Measurements from ENCODE around the gene MAP7.

MAP7 gene

DNA sequence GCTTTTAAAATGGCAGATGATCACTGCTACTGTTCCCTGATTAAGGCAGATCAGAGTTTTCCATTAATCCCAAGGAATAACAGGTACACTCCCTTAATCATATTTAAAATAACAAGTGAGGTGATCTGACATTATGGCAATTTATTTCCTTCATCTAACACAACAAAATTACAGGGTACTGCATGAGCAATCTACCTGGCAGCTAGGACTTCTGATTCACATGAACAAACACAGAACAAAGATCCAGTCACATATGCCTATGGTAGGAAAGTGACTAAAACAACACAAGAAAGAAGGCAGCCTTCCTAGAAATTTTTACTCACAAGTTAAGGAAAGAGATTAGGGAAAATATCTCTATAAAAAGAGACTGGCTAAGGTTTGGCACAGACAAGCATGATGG, 33.2 kb downstream of the MAP7 start:
- H3K4me1 ChIP-seq (ENCODE audit: insufficient read depth, low read length): no peaks in the 10 kb centered on the region
- no peaks in the 10 kb centered on the region for H3K9me3 ChIP-seq (ENCODE audit: control insufficient read depth, insufficient read depth, low read length)
- no peaks in the 10 kb centered on the region; the same call in 1 of the 2 replicates for H3K36me3 ChIP-seq (ENCODE audit: insufficient read depth, low read length)
- no peak overlapping the region for H3K9ac ChIP-seq (ENCODE audit: low read depth, low read length)

DNA sequence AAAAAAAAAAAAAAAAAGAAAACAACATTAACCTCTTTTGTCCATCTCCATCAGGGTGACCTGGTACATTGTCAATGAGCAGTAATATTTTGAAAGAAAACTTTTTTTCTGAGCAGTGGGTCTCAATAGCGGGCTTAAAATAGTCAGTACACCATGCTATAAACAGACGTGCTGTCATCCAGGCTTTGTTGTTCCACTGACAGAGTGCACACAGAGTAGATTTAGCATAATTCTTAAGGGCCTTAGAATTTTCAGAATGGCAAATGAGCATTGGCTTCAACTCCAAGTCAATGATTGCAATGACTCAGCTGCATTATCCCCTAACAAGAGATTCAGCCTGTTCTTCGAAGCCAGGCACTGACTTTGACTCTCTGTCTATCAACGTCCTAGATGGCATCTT, 35.6 kb downstream of the MAP7 start:
- no peaks in the 10 kb centered on the region; the same call in 1 of the 2 replicates for H3K36me3 ChIP-seq (ENCODE audit: insufficient read depth, low read length)
- no peaks in the 10 kb centered on the region for H3K9me3 ChIP-seq (ENCODE audit: control insufficient read depth, insufficient read depth, low read length)
- H3K4me1 ChIP-seq (ENCODE audit: insufficient read depth, low read length): no peaks in the 10 kb centered on the region

GRCh38 chr6:136511926-136512325, 38.3 kb downstream of the MAP7 start:
- H3K36me3 ChIP-seq (ENCODE audit: insufficient read depth, low read length): no peaks in the 10 kb centered on the region; the same call in 1 of the 2 replicates
- H3K9ac ChIP-seq (ENCODE audit: low read depth, low read length): no peak overlapping the region
- H3K9me3 ChIP-seq (ENCODE audit: control insufficient read depth, insufficient read depth, low read length): no peaks in the 10 kb centered on the region
- no peaks in the 10 kb centered on the region for H3K4me1 ChIP-seq (ENCODE audit: insufficient read depth, low read length)

More for the DNA sequence above, 35.6 kb downstream of the MAP7 start:
- H3K9ac ChIP-seq (ENCODE audit: low read depth, low read length): no peak overlapping the region

DNA sequence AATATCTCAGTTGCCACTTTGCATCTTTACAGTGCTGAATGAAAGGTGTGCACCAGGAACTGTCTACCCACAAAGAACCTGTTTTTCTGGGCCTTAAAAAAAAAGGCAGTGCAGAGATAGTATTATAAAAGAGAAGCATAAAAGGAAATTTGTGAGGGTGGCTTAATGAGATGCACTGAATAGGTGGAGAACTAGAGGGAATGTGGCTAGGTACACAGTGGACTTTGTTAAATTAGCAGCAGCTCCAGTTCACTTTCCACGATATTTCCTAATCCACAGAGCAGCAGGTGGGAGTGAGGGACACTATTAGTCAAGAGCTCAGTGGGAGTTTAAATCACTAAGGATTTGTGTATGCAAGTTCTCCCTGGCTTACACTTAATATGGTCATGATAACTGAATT, 38.8 kb downstream of the MAP7 start:
- Histone ChIP-seq H3K36me3 (ENCODE audit: insufficient read depth, low read length) (no peaks in the 10 kb centered on the region; the same call in 1 of the 2 replicates), H3K4me1 (ENCODE audit: insufficient read depth, low read length) (no peaks in the 10 kb centered on the region), H3K9me3 (ENCODE audit: control insufficient read depth, insufficient read depth, low read length) (no peaks in the 10 kb centered on the region), H3K9ac (ENCODE audit: low read depth, low read length) (no peak overlapping the region)

DNA sequence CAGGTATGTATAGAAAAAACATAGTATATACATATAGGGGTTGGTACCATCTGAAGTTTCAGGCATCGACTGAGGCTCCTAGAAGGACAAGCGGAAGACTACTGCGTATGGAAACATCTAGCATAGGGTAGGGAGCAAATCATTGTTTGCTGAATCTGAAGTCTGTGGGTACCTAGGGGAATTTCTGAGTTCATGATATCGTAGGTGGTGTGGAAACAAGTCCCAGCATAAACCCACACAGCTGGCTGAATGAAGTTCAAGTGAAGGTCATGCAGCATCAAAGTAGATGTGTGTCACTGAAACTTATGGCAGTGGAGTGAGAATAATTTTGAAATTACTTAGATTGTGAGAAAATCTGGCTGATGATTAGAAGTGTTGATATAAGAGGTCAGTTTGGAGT, 39.4 kb downstream of the MAP7 start:
- Histone ChIP-seq H3K36me3 (ENCODE audit: insufficient read depth, low read length) (no peaks in the 10 kb centered on the region; the same call in 1 of the 2 replicates), H3K9ac (ENCODE audit: low read depth, low read length) (no peak overlapping the region), H3K9me3 (ENCODE audit: control insufficient read depth, insufficient read depth, low read length) (no peaks in the 10 kb centered on the region), H3K4me1 (ENCODE audit: insufficient read depth, low read length) (no peaks in the 10 kb centered on the region)

GRCh38 chr6:136510299-136510698, 39.9 kb downstream of the MAP7 start:
- Histone ChIP-seq H3K4me1 (ENCODE audit: insufficient read depth, low read length) (no peaks in the 10 kb centered on the region), H3K9me3 (ENCODE audit: control insufficient read depth, insufficient read depth, low read length) (no peaks in the 10 kb centered on the region), H3K9ac (ENCODE audit: low read depth, low read length) (no peak overlapping the region), H3K36me3 (ENCODE audit: insufficient read depth, low read length) (no peaks in the 10 kb centered on the region; the same call in 1 of the 2 replicates)

DNA sequence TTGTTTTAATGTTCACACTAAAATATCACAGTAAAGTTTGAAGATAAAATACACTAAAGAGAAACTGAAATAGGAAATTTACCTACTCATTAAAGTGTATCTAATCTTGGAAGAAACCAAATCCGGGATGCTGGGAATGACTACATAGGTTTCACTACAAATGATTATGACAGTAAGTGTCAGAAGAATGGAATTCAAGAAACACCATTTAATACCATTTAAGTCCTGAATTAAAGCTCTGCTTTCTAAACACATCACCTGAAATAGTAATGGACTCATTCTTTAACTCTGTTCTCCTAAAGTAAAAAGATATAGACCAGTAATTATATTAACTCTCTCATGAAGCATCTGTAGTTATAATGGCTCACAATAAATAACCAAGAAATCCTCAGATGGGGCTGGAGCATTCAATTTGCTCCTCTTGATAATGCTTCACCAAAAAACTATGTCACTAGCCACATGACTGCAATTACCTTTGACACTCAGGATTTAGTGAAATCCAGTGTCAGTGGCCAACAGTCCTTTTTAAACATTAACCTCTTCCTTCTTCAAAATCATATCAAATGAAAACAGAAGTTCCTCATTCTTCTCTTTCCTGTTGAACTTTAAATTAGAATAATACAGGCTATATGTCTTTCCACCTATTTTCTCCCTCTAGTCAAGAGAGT, 41.4 kb downstream of the MAP7 start:
- no peaks in the 10 kb centered on the region; the same call in 1 of the 2 replicates for H3K36me3 ChIP-seq (ENCODE audit: insufficient read depth, low read length)
- H3K4me1 ChIP-seq (ENCODE audit: insufficient read depth, low read length): peaks cover 2% of the 10 kb centered on the region; the same call in 1 of the 2 replicates
- no peaks in the 10 kb centered on the region for H3K9me3 ChIP-seq (ENCODE audit: control insufficient read depth, insufficient read depth, low read length)
- H3K9ac ChIP-seq (ENCODE audit: low read depth, low read length): no peak overlapping the region

DNA sequence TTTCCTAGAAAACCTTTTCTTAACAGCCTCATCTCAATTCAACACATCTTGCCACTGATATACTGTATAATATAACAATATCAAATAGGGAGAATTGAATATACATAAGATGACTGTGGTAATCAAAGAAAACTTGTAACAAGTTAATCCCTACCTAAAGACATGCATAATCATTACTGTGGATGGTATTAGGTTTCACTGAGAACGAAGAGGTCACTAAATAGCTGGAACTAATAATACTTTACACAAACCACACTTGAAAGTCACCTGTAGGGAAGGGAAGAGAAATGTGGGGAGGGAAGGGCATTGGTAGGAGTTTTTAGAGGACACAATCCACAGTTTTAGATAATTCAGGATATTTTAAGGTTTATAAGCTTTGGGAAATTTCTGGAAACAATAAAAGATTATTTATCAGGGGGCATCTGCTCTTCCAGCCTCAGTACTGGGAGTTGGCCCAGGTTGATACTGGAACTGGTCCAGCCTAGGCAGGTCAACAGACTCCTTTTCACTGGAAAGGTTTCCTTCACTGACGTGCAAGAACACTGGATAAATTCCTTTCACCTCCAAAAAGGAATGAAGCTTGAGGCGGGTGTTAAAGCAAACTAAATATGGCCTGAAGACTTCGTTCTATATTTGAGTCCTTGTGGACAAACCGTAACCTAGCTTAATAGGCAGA, 44.0 kb downstream of the MAP7 start:
- no peaks in the 10 kb centered on the region for H3K9me3 ChIP-seq (ENCODE audit: control insufficient read depth, insufficient read depth, low read length)
- no peaks in the 10 kb centered on the region for H3K36me3 ChIP-seq (ENCODE audit: insufficient read depth, low read length)
- H3K9ac ChIP-seq (ENCODE audit: low read depth, low read length): no peak overlapping the region
- peaks cover 20% of the 10 kb centered on the region for H3K4me1 ChIP-seq (ENCODE audit: insufficient read depth, low read length)

GRCh38 chr6:136503303-136504029, 46.8 kb downstream of the MAP7 start:
- no peak overlapping the region; the same call in none of the 2 replicates for H3K9ac ChIP-seq (ENCODE audit: low read depth, low read length)
- no peaks in the 10 kb centered on the region for H3K9me3 ChIP-seq (ENCODE audit: control insufficient read depth, insufficient read depth, low read length)
- peaks cover 42% of the 10 kb centered on the region for H3K4me1 ChIP-seq (ENCODE audit: insufficient read depth, low read length)
- H3K36me3 ChIP-seq (ENCODE audit: insufficient read depth, low read length): no peaks in the 10 kb centered on the region

DNA sequence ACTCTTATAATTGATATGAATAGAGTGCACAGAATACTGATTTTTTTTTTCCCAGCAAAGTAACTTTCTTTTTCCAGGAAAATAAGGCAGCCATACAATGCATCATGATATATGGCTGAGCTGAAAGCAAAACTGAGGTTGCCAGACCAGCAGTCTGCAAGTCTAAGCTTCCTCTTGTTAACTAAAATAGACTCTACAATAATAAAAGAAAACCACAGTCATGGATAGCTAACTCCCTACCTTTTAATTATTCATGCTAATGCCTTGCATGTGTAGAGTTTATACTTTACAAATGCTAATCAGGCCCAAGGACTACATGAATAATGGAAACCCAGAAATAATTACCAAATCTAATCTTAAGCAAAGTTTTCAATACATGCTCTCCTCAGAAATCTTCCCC, 47.4 kb downstream of the MAP7 start:
- Histone ChIP-seq H3K36me3 (ENCODE audit: insufficient read depth, low read length) (no peaks in the 10 kb centered on the region), H3K9me3 (ENCODE audit: control insufficient read depth, insufficient read depth, low read length) (no peaks in the 10 kb centered on the region), H3K9ac (ENCODE audit: low read depth, low read length) (no peak overlapping the region; the same call in 1 of the 2 replicates), H3K4me1 (ENCODE audit: insufficient read depth, low read length) (peaks cover 42% of the 10 kb centered on the region)

DNA sequence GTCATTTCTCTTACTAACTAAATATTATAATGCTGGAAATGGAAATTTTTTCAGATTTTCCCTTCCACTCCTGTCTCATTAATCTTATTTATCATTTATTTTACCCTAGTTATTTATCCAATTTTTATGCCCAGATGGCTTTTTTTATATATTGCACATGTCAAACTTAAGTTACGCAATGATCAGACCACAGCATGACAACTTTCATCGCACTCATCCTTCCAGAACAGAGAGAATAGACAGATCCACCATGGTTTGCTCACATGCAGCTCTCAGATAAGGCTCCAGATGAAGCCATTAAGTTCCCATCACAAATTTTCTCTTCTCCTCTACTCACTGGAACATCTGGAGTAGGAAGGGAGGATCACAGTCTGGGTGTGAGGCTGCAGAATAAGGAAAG, 48.7 kb downstream of the MAP7 start:
- Histone ChIP-seq H3K4me1 (ENCODE audit: insufficient read depth, low read length) (peaks cover 47% of the 10 kb centered on the region), H3K36me3 (ENCODE audit: insufficient read depth, low read length) (no peaks in the 10 kb centered on the region), H3K9ac (ENCODE audit: low read depth, low read length) (no peak overlapping the region), H3K9me3 (ENCODE audit: control insufficient read depth, insufficient read depth, low read length) (no peaks in the 10 kb centered on the region)

DNA sequence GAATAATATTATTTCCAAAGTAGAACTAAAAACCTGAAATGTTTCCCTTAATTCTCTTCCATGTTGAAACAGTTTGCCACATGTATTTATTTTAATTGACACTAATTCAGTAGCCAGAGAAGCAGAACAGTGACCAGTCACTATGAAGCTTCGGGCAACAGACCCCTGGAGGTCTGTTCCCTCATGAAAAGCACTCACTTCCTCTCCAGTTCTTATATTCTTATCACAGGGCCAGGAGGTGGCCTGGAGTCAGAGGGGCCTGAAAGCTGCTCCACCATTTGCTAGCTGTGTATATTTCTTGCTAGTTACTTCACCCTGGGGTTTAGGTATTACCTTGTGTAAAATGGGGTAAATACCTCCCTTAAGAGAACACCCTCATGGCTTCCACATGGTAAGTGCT, 49.1 kb downstream of the MAP7 start:
- H3K9me3 ChIP-seq (ENCODE audit: control insufficient read depth, insufficient read depth, low read length): no peaks in the 10 kb centered on the region
- no peaks in the 10 kb centered on the region for H3K36me3 ChIP-seq (ENCODE audit: insufficient read depth, low read length)
- peaks cover 47% of the 10 kb centered on the region for H3K4me1 ChIP-seq (ENCODE audit: insufficient read depth, low read length)
- H3K9ac ChIP-seq (ENCODE audit: low read depth, low read length): no peak overlapping the region

- Histone ChIP-seq H3K36me3 (ENCODE audit: insufficient read depth, low read length) (no peaks in the 10 kb centered on the region), H3K9me3 (ENCODE audit: control insufficient read depth, insufficient read depth, low read length) (no peaks in the 10 kb centered on the region), H3K4me1 (ENCODE audit: insufficient read depth, low read length) (peaks cover 47% of the 10 kb centered on the region), H3K9ac (ENCODE audit: low read depth, low read length) (no peak overlapping the region)
These were observed 49.8 kb downstream of the MAP7 start for GRCh38 chr6:136500414-136500813.

- Histone ChIP-seq H3K4me1 (ENCODE audit: insufficient read depth, low read length) (peaks cover 47% of the 10 kb centered on the region), H3K36me3 (ENCODE audit: insufficient read depth, low read length) (no peaks in the 10 kb centered on the region), H3K9me3 (ENCODE audit: control insufficient read depth, insufficient read depth, low read length) (no peaks in the 10 kb centered on the region), H3K9ac (ENCODE audit: low read depth, low read length) (no peak overlapping the region)
These were observed 50.9 kb downstream of the MAP7 start for GRCh38 chr6:136499370-136499769.

All from ES-I3 (cell line).